T-cell (primary cell): ENCODE measurements around the gene SLC44A2. TPM values are rescaled to one million over a fixed set of nuclear protein-coding genes. Genes with fewer than 3 reads are reported as not detected.

Experiments
- ATAC-seq, 4 experiments: fragments of 200-7000 bp in 3 of 4; fragments of 150-1000 bp in 1 of 4; cut with Tn5 transposase; replicated peaks in 1 of 4; 1 replicate in 3 of 4; 2 replicates in 1 of 4; pipeline ENCODE4 v1.10.0; 2021; ENCODE audit warnings: moderate library complexity in 3 of 4, mild to moderate bottlenecking in 2 of 4, moderate number of reproducible peaks in 1 of 4
- CTCF ChIA-PET, 2 donors: fragments of 300-600 bp; sonication (Branson Sonifier 250); formaldehyde crosslinking; loops; one replicate each; lab custom pipeline; 2022; ENCODE audit warnings: antibody characterized with exemption in 2 of 2; lab: Charles Lee
- POLR2A ChIA-PET, 2 donors: fragments of 300-600 bp; sonication (Branson Sonifier 250); formaldehyde crosslinking; loops; one replicate each; lab custom pipeline; 2022; ENCODE audit warnings: antibody characterized with exemption in 2 of 2; lab: Charles Lee
- DNase-seq, 35 experiments: peaks; one replicate each; pipeline versions ENCODE4 v3.0.0 to v3.0.0-alpha.2; 2013 to 2023
- H3K27ac ChIP-seq: one replicate; pipeline ENCODE4 v1.5.1; 2013; ENCODE audit warnings: low read length
- H3K27me3 ChIP-seq, 2 experiments: replicated peaks in 1 of 2; 1 replicate in 1 of 2; 2 replicates in 1 of 2; pipeline versions ENCODE4 v1.6.1 to v1.7.0; 2013; ENCODE audit warnings: low read length in 1 of 2, mixed read lengths in 1 of 2; ENCODE audit not compliant: control insufficient read depth in 2 of 2, insufficient read depth in 2 of 2; ENCODE audit errors: extremely low read depth in 1 of 2
- H3K36me3 ChIP-seq, 2 donors: 1 replicate in 1 of 2; 2 replicates in 1 of 2; pipeline versions ENCODE4 v1.6.1 to v1.7.0; 2013; ENCODE audit warnings: low read length in 1 of 2; ENCODE audit not compliant: control insufficient read depth in 2 of 2, insufficient read depth in 1 of 2; ENCODE audit errors: extremely low read depth in 1 of 2
- H3K4me1 ChIP-seq, 2 experiments: 1 replicate in 1 of 2; 2 replicates in 1 of 2; pipeline versions ENCODE4 v1.6.1 to v1.7.0; 2013; ENCODE audit warnings: low read length in 2 of 2, mixed read lengths in 1 of 2; ENCODE audit not compliant: insufficient read depth in 2 of 2, control insufficient read depth in 1 of 2; ENCODE audit errors: extremely low read depth in 1 of 2
- H3K4me3 ChIP-seq, 2 donors: 1 replicate in 1 of 2; 2 replicates in 1 of 2; pipeline versions ENCODE4 v1.5.1 to v1.7.0; 2013; ENCODE audit warnings: mild to moderate bottlenecking in 2 of 2, low read length in 1 of 2, moderate library complexity in 1 of 2; ENCODE audit not compliant: control insufficient read depth in 1 of 2; ENCODE audit errors: extremely low read depth in 1 of 2
- H3K9me3 ChIP-seq: 2 replicates; pipeline ENCODE4 v1.7.0; 2013
- H3K27ac Mint-ChIP-seq, 2 donors: one replicate each; pipeline ENCODE4 v1.8.0; 2020 to 2021; ENCODE audit warnings: mild to moderate bottlenecking in 2 of 2, mixed read lengths in 2 of 2
- H3K27me3 Mint-ChIP-seq, 2 donors: one replicate each; pipeline ENCODE4 v1.8.0; 2021 to 2022; ENCODE audit warnings: mixed read lengths in 2 of 2
- H3K36me3 Mint-ChIP-seq: one replicate; pipeline ENCODE4 v1.8.0; 2021; ENCODE audit warnings: mixed read lengths
- H3K4me1 Mint-ChIP-seq, 3 donors: one replicate each; pipeline ENCODE4 v1.8.0; 2020 to 2022; ENCODE audit warnings: mixed read lengths in 3 of 3, mild to moderate bottlenecking in 1 of 3
- H3K4me3 Mint-ChIP-seq, 3 donors: one replicate each; pipeline ENCODE4 v1.8.0; 2020 to 2022; ENCODE audit warnings: mild to moderate bottlenecking in 3 of 3, mixed read lengths in 3 of 3, moderate library complexity in 3 of 3
- H3K9me3 Mint-ChIP-seq, 3 donors: one replicate each; pipeline ENCODE4 v1.8.0; 2020 to 2022; ENCODE audit warnings: mixed read lengths in 3 of 3
- WGBS: methylation state at CpG from one replicate; pipeline ENCODE4 v1.1.5; 2013; ENCODE audit warnings: missing lambda C conversion rate; ENCODE audit not compliant: insufficient coverage; 5-methylcytosine and 5-hydroxymethylcytosine counted together
- total RNA-seq, 35 experiments: library from RNA in 6 of 35; stranded (reverse) in 6 of 35; fragments of 120-200 nt in 1 of 35; gene quantifications; one replicate each; pipeline versions ENCODE4 v1.2.1 to v1.2.4 and lab custom pipeline; 2013 to 2026

The SLC44A2 gene
- total RNA-seq, 5 donors from 2014 or later (not counting 1 experiment from before 2014, with no cell fraction given): 204 to 228 (median 218) TPM

DNA sequence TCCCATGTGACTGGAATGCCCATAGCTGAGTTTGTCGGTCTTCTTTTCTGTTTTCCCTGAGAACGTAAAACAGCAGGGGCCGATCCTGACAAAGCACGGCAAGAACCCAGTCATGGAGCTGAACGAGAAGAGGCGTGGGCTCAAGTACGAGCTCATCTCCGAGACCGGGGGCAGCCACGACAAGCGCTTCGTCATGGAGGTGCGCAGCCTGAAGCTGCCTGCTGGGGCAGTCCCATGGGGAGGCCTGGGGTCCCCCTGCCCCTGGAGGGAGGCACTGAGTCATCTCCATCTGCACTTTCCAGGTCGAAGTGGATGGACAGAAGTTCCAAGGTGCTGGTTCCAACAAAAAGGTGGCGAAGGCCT lies 57.7 kb downstream of the SLC44A2 start:
- ATAC-seq (no peak), DNase-seq (no peak)
- H3K4me1 Mint-ChIP-seq: no peaks in the 10 kb centered on the region
- ChIA-PET POLR2A (interaction anchor here in 1 of 2 donors (0.5 kb wide), 1 partner anchor 14 kb away, joined by 4 read pairs; no protein-coding TSS in a partner anchor), CTCF (interaction anchor here in 1 of 2 donors (0.5 kb wide), 1 partner anchor 286 kb away, joined by 4 read pairs; no protein-coding TSS in a partner anchor)
- peaks cover 31 to 93% of the 10 kb centered on the region in 2 donors for H3K36me3 ChIP-seq
- peaks cover 38% of the 10 kb centered on the region for H3K36me3 Mint-ChIP-seq
- no peak overlapping the region for H3K4me3 Mint-ChIP-seq
- no peaks in the 10 kb centered on the region for H3K27me3 Mint-ChIP-seq
- H3K9me3 ChIP-seq: no peaks in the 10 kb centered on the region
- no peak overlapping the region for H3K27ac ChIP-seq
- H3K9me3 Mint-ChIP-seq: no peaks in the 10 kb centered on the region
- no peaks in the 10 kb centered on the region for H3K27me3 ChIP-seq
- no peaks in the 10 kb centered on the region for H3K4me1 ChIP-seq
- H3K27ac Mint-ChIP-seq: no peak overlapping the region
- 96% methylated on average over 14 of the region's 15 CpGs for WGBS
- H3K4me3 ChIP-seq: no peak overlapping the region

DNA sequence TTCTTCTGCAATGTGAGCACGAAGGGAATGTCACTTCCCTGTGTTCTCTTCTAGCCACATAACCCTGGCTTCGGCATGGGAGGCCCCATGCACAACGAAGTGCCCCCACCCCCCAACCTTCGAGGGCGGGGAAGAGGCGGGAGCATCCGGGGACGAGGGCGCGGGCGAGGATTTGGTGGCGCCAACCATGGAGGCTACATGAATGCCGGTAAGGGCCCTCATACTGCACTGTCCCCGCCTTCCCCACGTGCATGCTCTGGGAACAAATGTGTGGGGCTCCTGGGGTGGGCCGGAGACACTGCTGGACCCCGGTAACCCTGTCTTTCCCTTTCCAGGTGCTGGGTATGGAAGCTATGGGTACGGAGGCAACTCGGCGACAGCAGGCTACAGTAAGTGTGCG lies 58.2 kb downstream of the SLC44A2 start:
- H3K4me1 Mint-ChIP-seq: no peaks in the 10 kb centered on the region
- DNase-seq (no peak), ATAC-seq (no peak)
- peaks cover 34% of the 10 kb centered on the region for H3K36me3 Mint-ChIP-seq
- H3K27ac Mint-ChIP-seq: no peak overlapping the region
- H3K9me3 Mint-ChIP-seq: no peaks in the 10 kb centered on the region
- 99% methylated on average over 10 of the region's 21 CpGs for whole genome bisulfite sequencing
- ChIA-PET POLR2A (no interaction called here), CTCF (interaction anchor here in 1 of 2 donors (0.6 kb wide), 1 partner anchor 34 kb away, joined by 3 read pairs; no protein-coding TSS in a partner anchor)
- Histone ChIP-seq H3K4me3 (no peak overlapping the region), H3K27me3 (no peaks in the 10 kb centered on the region), H3K4me1 (no peaks in the 10 kb centered on the region), H3K9me3 (no peaks in the 10 kb centered on the region), H3K27ac (no peak overlapping the region), H3K36me3 (peaks cover 31 to 93% of the 10 kb centered on the region in 2 donors)
- no peak overlapping the region for H3K4me3 Mint-ChIP-seq
- H3K27me3 Mint-ChIP-seq: no peaks in the 10 kb centered on the region

DNA sequence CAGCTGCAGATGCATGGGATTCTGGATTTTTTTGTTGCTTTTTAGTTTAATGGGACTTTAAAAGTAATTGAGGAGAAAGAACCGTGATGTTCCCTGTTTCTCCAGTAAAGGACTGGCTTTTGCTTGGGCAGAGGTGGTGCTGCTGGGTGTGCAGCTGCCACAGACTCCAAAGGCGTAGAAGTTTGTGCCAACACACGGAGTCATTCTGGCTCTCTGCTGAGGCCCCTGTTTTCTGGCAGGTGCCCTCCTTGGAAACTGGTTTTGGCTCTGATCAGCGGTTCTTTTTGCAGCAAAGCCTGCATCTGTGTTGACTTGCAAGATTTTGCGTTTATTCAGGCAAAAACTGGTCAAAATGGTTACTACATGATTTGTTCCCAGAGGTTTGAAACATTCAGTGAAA lies 59.9 kb downstream of the SLC44A2 start:
- Histone ChIP-seq H3K27me3 (no peaks in the 10 kb centered on the region), H3K9me3 (no peaks in the 10 kb centered on the region), H3K4me1 (no peaks in the 10 kb centered on the region), H3K27ac (no peak overlapping the region), H3K36me3 (peaks cover 24 to 93% of the 10 kb centered on the region in 2 donors), H3K4me3 (no peak overlapping the region)
- ATAC-seq: no peak
- Mint-ChIP-seq H3K36me3 (peaks cover 37% of the 10 kb centered on the region), H3K4me3 (no peak overlapping the region), H3K4me1 (peaks cover 0 to 2% (median 0%) of the 10 kb centered on the region in 3 donors), H3K9me3 (no peaks in the 10 kb centered on the region), H3K27me3 (no peaks in the 10 kb centered on the region), H3K27ac (no peak overlapping the region)
- CTCF ChIA-PET: no interaction called here
- 88% methylated on average over 5 of the region's 5 CpGs for WGBS
- POLR2A ChIA-PET: interaction anchor here in 1 of 2 donors (0.6 kb wide), 1 partner anchor 16 kb away, joined by 3 read pairs; no protein-coding TSS in a partner anchor
- DNase-seq: no peak

DNA sequence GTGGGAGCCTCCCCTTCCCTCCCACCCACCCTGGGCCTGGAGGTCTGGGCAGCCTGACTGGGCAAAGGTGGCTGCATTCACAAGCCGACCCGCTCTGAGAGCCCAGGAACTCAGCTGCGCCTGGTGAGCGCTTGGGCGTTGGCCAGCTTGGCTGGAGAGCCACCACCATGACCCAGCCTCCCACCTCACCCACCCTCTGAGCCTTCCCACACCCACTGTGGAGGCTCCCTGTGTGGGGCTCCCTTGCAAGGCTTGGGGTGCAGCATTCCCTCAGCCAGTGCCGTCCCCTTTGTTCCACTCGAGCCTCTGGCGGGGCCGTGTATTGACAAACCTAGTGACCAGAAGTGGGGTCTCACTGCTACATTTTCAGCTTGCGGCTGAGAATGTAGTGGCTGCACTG lies 60.8 kb downstream of the SLC44A2 start:
- WGBS: 100% methylated on average over 8 of the region's 10 CpGs
- H3K4me1 Mint-ChIP-seq: peaks cover 0 to 8% (median 0%) of the 10 kb centered on the region in 3 donors
- H3K4me3 Mint-ChIP-seq: no peak overlapping the region
- ChIA-PET CTCF (no interaction called here), POLR2A (no interaction called here)
- H3K36me3 ChIP-seq: peaks cover 25 to 92% of the 10 kb centered on the region in 2 donors
- DNase-seq (no peak), ATAC-seq (no peak)
- H3K9me3 ChIP-seq: no peaks in the 10 kb centered on the region
- H3K9me3 Mint-ChIP-seq: no peaks in the 10 kb centered on the region
- H3K27me3 ChIP-seq: no peaks in the 10 kb centered on the region
- H3K27ac ChIP-seq: no peak overlapping the region
- H3K27ac Mint-ChIP-seq: no peak overlapping the region
- no peak overlapping the region for H3K4me3 ChIP-seq
- H3K36me3 Mint-ChIP-seq: peaks cover 38% of the 10 kb centered on the region
- no peaks in the 10 kb centered on the region for H3K27me3 Mint-ChIP-seq
- H3K4me1 ChIP-seq: no peaks in the 10 kb centered on the region

DNA sequence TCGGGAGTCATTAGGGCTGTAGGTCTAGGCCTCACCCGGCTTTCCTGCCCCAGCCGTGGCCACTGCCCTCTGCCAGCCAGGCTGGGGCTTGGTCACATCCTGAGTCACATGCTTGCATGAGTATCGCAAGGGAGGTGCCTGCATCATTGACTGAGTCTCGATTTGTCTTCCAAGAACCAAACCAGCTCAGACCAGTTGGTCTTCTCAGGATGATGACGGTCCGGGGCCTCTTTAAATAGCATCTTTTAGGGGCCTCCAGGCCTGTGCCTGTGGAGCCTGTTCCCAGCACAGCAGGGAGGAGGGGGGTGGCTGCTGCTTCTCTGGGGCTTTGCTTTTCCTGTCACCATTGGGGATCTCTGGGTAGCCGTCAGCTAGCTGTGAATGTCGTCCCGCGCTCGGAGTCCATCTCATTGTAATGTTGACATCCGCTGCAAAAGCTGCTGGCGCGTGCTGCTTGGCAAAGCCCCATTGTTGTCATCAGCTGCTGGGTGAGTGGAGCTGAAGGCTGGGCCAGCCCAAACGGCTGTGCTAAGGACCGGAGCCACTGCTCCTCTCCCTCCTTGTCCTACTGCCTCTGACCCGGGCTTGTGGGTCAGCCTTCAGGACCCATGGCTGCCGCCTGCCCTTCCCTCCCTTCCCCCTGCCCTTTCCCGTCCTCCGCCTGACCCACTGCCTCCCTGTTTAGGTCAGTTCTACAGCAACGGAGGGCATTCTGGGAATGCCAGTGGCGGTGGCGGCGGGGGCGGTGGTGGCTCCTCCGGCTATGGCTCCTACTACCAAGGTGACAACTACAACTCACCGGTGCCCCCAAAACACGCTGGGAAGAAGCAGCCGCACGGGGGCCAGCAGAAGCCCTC lies 61.5 kb downstream of the SLC44A2 start:
- Mint-ChIP-seq H3K9me3 (no peaks in the 10 kb centered on the region), H3K4me1 (peaks cover 0 to 8% (median 0%) of the 10 kb centered on the region in 3 donors), H3K27ac (no peak overlapping the region), H3K4me3 (no peak overlapping the region), H3K36me3 (peaks cover 38% of the 10 kb centered on the region), H3K27me3 (no peaks in the 10 kb centered on the region)
- ChIA-PET CTCF (interaction anchor here in 1 of 2 donors (0.6 kb wide), 1 partner anchor 193 kb away, joined by 4 read pairs; no protein-coding TSS in a partner anchor), POLR2A (no interaction called here)
- no peaks in the 10 kb centered on the region for H3K4me1 ChIP-seq
- 94% methylated on average over 23 of the region's 31 CpGs for WGBS
- no peak for ATAC-seq
- DNase-seq: no peak
- no peak overlapping the region for H3K27ac ChIP-seq
- no peaks in the 10 kb centered on the region for H3K27me3 ChIP-seq
- no peaks in the 10 kb centered on the region for H3K9me3 ChIP-seq
- peaks cover 32 to 92% of the 10 kb centered on the region in 2 donors for H3K36me3 ChIP-seq
- no peak overlapping the region for H3K4me3 ChIP-seq

DNA sequence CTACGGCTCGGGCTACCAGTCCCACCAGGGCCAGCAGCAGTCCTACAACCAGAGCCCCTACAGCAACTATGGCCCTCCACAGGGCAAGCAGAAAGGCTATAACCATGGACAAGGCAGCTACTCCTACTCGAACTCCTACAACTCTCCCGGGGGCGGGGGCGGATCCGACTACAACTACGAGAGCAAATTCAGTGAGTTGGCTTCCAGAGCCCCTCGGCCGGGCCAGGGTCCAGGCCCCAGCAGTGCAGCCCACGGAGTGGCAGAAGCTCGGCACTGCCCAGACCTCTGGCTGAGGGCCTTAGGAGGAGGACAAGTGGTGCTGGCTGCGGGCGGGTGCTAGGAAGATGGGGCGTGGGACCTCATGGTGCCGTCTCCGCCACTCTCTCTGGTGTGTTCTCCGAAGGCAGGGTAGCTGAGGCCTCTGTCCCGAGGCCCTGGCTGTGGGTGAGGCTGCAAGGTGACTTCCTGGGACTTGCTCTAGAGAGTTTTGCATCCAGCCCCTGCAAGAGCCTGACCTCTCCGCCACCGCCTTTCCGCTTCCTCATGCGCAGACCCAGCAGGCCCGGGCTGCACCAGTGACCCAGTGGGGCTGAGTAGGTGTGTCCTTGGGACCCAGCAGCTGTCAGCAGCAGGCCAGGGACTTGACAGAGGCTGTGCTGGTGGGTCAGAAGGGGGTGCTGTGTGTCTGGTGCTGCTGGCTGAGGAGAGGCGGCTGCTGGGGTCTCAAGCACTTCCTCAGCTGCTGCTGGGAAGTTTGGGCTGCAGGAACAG lies 62.4 kb downstream of the SLC44A2 start:
- Mint-ChIP-seq H3K9me3 (no peaks in the 10 kb centered on the region), H3K4me1 (peaks cover 0 to 8% (median 2%) of the 10 kb centered on the region in 3 donors), H3K27ac (no peak overlapping the region), H3K36me3 (peaks cover 38% of the 10 kb centered on the region), H3K27me3 (no peaks in the 10 kb centered on the region), H3K4me3 (no peak overlapping the region)
- Histone ChIP-seq H3K9me3 (no peaks in the 10 kb centered on the region), H3K27me3 (no peaks in the 10 kb centered on the region), H3K27ac (no peak overlapping the region), H3K4me3 (no peak overlapping the region), H3K4me1 (no peaks in the 10 kb centered on the region), H3K36me3 (peaks cover 33 to 86% of the 10 kb centered on the region in 2 donors)
- 96% methylated on average over 25 of the region's 25 CpGs for WGBS
- no peak for ATAC-seq
- POLR2A ChIA-PET: no interaction called here
- CTCF ChIA-PET: interaction anchor here in 1 of 2 donors (0.5 kb wide), 1 partner anchor 155 kb away, joined by 3 read pairs; no protein-coding TSS in a partner anchor
- DNase-seq: no peak
